ENCODE measurements around the gene SPATA46.

The SPATA46 gene

GRCh38 chr1:162416909-162417308, 40.3 kb upstream of the SPATA46 start:
- Histone ChIP-seq H3K27me3 (ENCODE audit: insufficient read depth, low read length, poor library complexity, severe bottlenecking) (no peaks in the 10 kb centered on the region), H3K36me3 (ENCODE audit: insufficient read depth, low read length) (no peaks in the 10 kb centered on the region), H2AFZ (ENCODE audit: low read length) (no peak overlapping the region), H3K4me1 (ENCODE audit: insufficient read depth, low read length, poor library complexity, severe bottlenecking) (peaks cover 7% of the 10 kb centered on the region), H3K9me2 (replicated peaks; ENCODE audit: low read depth, low read length) (no peaks in the 10 kb centered on the region), H3F3A (ENCODE audit: low read depth) (no peaks in the 10 kb centered on the region), H4K20me1 (ENCODE audit: insufficient read depth, low read length, poor library complexity, severe bottlenecking) (no peaks in the 10 kb centered on the region), H3K9ac (ENCODE audit: low read depth, low read length, poor library complexity, severe bottlenecking) (no peak overlapping the region), H3K79me2 (ENCODE audit: insufficient read depth, low read length) (no peaks in the 10 kb centered on the region), H3K4me3 (ENCODE audit: low read length, poor library complexity, severe bottlenecking) (no peak overlapping the region), H3K4me2 (ENCODE audit: low read depth, low read length, poor library complexity, severe bottlenecking) (no peak overlapping the region), H3K9me3 (ENCODE audit: insufficient read depth, low read depth, low read length) (no peaks in the 10 kb centered on the region)
- TF ChIP-seq EZH2phosphoT487 (IDR thresholded peaks at IDR 0.05; ENCODE audit: borderline replicate concordance) = no peak
- TF ChIP-seq CTCF (conservative IDR thresholded peaks at IDR 0.05; ENCODE audit: low read length) = no peak

GRCh38 chr1:162416215-162416614, 39.6 kb upstream of the SPATA46 start:
- no peak overlapping the region for H3K4me2 ChIP-seq (ENCODE audit: low read depth, low read length, poor library complexity, severe bottlenecking)
- H3K4me3 ChIP-seq (ENCODE audit: low read length, poor library complexity, severe bottlenecking) = no peak overlapping the region
- no peaks in the 10 kb centered on the region for H3K9me2 ChIP-seq (replicated peaks; ENCODE audit: low read depth, low read length)
- H4K20me1 ChIP-seq (ENCODE audit: insufficient read depth, low read length, poor library complexity, severe bottlenecking) = no peaks in the 10 kb centered on the region
- no peaks in the 10 kb centered on the region for H3K9me3 ChIP-seq (ENCODE audit: insufficient read depth, low read depth, low read length)
- no peaks in the 10 kb centered on the region for H3K36me3 ChIP-seq (ENCODE audit: insufficient read depth, low read length)
- H3F3A ChIP-seq (ENCODE audit: low read depth) = no peaks in the 10 kb centered on the region
- no peaks in the 10 kb centered on the region for H3K79me2 ChIP-seq (ENCODE audit: insufficient read depth, low read length)
- TF ChIP-seq EZH2phosphoT487 (IDR thresholded peaks at IDR 0.05; ENCODE audit: borderline replicate concordance) = no peak
- no peak for TF ChIP-seq CTCF (conservative IDR thresholded peaks at IDR 0.05; ENCODE audit: low read length)
- H3K4me1 ChIP-seq (ENCODE audit: insufficient read depth, low read length, poor library complexity, severe bottlenecking) = peaks cover 3% of the 10 kb centered on the region
- H3K9ac ChIP-seq (ENCODE audit: low read depth, low read length, poor library complexity, severe bottlenecking) = no peak overlapping the region
- H3K27me3 ChIP-seq (ENCODE audit: insufficient read depth, low read length, poor library complexity, severe bottlenecking) = no peaks in the 10 kb centered on the region
- no peak overlapping the region for H2AFZ ChIP-seq (ENCODE audit: low read length)

- Histone ChIP-seq H3K4me1 (ENCODE audit: insufficient read depth, low read length, poor library complexity, severe bottlenecking) (peaks cover 1% of the 10 kb centered on the region), H3K9me2 (replicated peaks; ENCODE audit: low read depth, low read length) (no peaks in the 10 kb centered on the region), H3K9ac (ENCODE audit: low read depth, low read length, poor library complexity, severe bottlenecking) (no peak within 1 kb of the TSS), H3K4me2 (ENCODE audit: low read depth, low read length, poor library complexity, severe bottlenecking) (no peak within 1 kb of the TSS), H2AFZ (ENCODE audit: low read length) (0 out of 2 replicates have a peak within 1 kb of the TSS, but pooled peaks have one; percentile 48), H3K9me3 (ENCODE audit: insufficient read depth, low read depth, low read length) (no peaks in the 10 kb centered on the region), H3K36me3 (ENCODE audit: insufficient read depth, low read length) (no peaks in the 10 kb centered on the region), H3K27me3 (ENCODE audit: insufficient read depth, low read length, poor library complexity, severe bottlenecking) (no peaks in the 10 kb centered on the region), H3K79me2 (ENCODE audit: insufficient read depth, low read length) (no peaks in the 10 kb centered on the region), H4K20me1 (ENCODE audit: insufficient read depth, low read length, poor library complexity, severe bottlenecking) (no peaks in the 10 kb centered on the region), H3K4me3 (ENCODE audit: low read length, poor library complexity, severe bottlenecking) (no peak within 1 kb of the TSS), H3F3A (ENCODE audit: low read depth) (no peaks in the 10 kb centered on the region)
- TF ChIP-seq EZH2phosphoT487 (IDR thresholded peaks at IDR 0.05; ENCODE audit: borderline replicate concordance) = no peak
- TF ChIP-seq CTCF (conservative IDR thresholded peaks at IDR 0.05; ENCODE audit: low read length) = no peak
Measured at GRCh38 chr1:162412002-162412401, 35.3 kb upstream of the SPATA46 start, which contains the start of gene SH2D1B. Gene SH2D1B (minus strand): TSS chr1:162412136. CDS start chr1:162412016, 120 bp downstream.
